ENCODE results near the gene ZNF580.

DNA sequence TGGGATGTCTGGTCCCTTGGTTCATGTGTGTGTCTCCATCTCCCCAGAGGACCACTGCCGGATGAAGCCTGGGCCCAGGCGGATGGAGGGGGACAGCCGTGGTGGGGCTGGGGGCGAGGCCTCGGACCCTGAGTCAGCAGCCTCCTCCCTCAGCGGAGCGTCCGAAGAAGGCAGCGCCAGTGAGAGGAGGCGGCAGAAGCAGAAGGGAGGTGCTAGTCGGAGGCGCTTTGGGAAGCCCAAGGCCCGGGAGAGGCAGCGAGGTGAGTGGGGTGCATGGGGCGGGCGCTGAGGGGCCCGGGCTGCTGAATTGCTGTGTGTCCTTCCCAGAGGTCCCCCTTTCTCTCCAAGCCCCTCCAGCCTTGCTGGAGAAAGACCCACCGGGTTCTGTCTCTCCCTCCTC is 10.4 kb downstream of the ZNF580 start:
- TF ChIP-seq ZNF707 (CRISPR knock-in tag; conservative IDR thresholded peaks at IDR 0.05) (no peak), CREM (IDR thresholded peaks at IDR 0.05; ENCODE audit: low read depth) (no peak), ZNF639 (CRISPR knock-in tag; conservative IDR thresholded peaks at IDR 0.05 in 1 of 2, IDR thresholded peaks at IDR 0.05 in 1 of 2) (no peak)
